HG03045 (cell line): ENCODE measurements around the gene PEX16.

Experiments
- ATAC-seq: cut with Tn5 transposase; IDR thresholded peaks from one replicate; pipeline ENCODE4 v1.9.1; 2021; ENCODE audit warnings: mild to moderate bottlenecking, moderate library complexity; ENCODE audit not compliant: unreplicated experiment

The PEX16 gene

DNA sequence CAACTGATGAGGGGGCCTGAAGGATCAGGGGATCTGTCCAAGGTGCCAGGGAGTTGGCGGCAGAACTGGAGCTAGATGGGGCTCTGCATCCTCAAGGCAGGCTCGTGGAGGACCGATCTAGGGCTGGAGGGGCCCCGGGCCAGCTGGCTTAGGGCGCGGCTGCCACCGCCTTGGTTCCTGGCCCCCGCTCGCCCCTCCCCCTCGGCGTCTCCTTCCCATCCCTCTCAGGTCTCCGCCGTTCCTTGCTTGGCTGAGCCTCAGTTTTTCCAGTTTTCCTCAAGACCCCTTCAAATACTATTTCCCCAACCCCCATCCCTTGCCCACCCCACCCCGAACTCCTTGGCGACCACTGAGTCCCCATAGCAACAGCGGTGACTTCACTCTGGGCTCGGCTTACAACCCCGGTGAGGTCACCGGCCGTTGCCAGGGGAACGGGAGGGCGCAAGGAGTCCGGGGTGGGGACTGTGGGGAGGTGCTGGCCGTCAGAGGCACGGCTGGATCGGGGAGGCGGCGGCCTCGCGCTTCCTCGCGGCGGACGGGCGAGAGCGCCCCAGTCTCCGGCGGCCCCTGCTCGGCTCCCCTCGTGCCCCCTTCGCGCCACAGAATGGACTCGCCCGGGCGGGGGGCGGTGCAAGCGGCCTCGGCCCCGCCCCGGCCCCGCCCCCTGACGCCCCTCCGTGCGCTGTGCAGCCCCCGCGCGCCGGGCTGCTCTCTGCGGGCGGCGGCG lies 18.1 kb downstream of the PEX16 start:
- ATAC-seq: peak; percentile 49

GRCh38 chr11:45899086-45899447 lies 18.6 kb downstream of the PEX16 start:
- ATAC-seq: no peak

GRCh38 chr11:45897556-45897955 lies 20.1 kb downstream of the PEX16 start:
- ATAC-seq: no peak

DNA sequence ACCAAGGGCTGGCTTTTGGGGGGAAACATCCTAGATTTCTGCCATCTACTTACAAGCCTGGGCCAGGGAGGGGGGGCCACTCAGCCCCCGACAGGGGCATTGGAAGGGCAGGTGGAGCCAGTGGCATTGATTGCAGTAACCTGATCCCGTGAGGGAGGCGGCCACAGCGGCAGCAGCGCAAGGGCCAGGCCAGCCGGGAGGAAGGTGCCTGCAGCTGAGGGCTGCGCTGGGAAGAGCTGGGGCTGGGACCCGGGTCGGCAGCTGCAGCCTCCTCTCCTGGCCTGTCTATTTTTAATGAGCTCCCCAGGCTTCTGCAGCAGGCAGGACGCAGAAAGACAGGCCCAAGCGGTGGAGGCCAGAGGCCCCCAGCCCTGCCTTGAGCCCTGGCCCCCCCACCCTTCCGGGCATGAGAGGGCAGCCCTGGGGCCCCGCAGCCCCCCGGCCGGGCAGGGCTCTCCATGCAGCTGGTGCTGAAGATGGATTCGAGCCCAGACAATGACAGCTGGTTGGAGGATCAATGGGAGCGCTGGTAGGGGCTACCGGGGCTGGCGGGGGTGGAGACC lies 21.2 kb downstream of the PEX16 start:
- ATAC-seq: no peak

- no peak for ATAC-seq
Measured at GRCh38 chr11:45895553-45896259, 22.0 kb downstream of the PEX16 start.

GRCh38 chr11:45894555-45895247 lies 23.0 kb downstream of the PEX16 start:
- ATAC-seq: no peak

- no peak for ATAC-seq
Measured at GRCh38 chr11:45892856-45893255, 24.8 kb downstream of the PEX16 start.

- ATAC-seq: no peak
Measured at GRCh38 chr11:45890886-45891550, 26.7 kb downstream of the PEX16 start.

- no peak for ATAC-seq
Measured at GRCh38 chr11:45889966-45890365, 27.7 kb downstream of the PEX16 start.

- no peak for ATAC-seq
Measured at GRCh38 chr11:45889555-45889954, 28.1 kb downstream of the PEX16 start.

- ATAC-seq: no peak
Measured at GRCh38 chr11:45887587-45887986, 30.1 kb downstream of the PEX16 start.

GRCh38 chr11:45886816-45887520 lies 30.7 kb downstream of the PEX16 start:
- ATAC-seq: no peak

DNA sequence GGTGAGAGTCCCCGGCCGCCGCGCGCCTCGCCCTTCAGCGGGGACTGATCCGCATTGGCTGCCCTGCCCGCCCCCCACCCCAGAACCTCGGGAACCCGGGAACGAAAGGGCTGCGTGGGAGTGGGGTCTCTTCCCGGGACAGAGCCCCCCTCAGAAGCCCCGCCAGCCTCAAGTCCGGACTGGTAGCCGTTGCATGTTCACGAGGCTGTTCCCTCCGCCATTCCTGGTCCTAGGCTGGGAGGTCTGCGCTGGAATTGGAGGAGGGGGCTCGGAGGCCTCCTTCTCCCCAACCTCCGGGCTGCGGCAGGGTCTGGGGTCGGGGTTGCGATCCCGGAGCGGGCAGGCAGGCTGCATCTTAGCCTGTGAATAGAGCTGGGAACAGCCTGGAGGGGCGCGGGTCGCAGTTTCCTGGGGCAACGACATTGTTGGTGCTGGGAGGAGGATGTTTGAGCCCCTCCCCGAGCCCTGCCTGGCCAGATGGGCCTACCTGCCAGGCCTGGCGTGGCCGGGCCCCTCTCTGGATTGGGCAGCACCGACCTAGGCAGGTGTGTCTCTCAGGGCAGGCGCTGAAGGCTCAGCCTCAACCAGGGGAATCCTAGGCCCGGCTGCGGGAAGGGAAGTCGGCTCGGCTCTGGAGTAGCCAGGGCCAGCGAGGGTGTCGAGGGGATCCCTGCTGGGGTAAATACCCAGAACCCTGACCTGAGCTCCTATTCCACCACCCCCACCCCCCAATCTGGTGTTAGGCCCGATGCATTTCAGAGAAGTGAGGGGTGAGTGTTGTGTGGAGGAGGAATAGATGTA lies 31.6 kb downstream of the PEX16 start:
- ATAC-seq: no peak

DNA sequence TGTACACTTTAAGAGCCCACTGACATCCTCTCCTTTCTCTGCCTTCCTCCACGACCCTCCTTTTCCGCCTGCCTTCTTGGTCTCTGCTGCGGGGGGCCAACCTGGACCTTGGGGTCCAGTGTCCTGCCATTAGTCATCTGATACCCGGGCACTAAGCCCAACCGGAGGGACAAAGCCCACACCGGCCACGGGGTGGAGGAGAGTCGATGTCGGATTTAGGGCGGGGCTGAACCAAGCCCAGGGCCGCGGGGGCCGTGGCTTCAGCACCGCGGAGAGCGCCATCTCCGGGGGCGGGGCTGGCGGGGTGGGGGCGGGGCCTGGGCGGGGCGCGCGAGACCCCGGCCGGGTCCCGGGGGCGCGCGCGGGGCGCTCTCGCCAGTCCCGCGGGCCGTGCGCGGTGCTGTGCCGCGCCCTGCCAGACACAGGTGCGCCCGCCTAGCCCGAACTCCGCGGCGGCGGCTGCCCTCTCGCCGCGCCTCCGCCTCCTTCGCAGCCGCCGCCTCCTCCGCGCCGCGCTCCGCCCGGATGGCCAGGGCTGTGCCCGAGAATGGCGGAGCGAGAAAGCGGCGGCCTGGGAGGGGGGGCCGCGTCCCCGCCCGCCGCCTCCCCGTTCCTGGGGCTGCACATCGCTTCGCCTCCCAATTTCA lies 32.3 kb downstream of the PEX16 start, which contains the start of gene MAPK8IP1:
TSS of gene MAPK8IP1 (plus strand) at position 378 of the 647 bp plus-strand sequence. CDS start at position 548, 170 bp downstream.
- peak; percentile 46 for ATAC-seq

DNA sequence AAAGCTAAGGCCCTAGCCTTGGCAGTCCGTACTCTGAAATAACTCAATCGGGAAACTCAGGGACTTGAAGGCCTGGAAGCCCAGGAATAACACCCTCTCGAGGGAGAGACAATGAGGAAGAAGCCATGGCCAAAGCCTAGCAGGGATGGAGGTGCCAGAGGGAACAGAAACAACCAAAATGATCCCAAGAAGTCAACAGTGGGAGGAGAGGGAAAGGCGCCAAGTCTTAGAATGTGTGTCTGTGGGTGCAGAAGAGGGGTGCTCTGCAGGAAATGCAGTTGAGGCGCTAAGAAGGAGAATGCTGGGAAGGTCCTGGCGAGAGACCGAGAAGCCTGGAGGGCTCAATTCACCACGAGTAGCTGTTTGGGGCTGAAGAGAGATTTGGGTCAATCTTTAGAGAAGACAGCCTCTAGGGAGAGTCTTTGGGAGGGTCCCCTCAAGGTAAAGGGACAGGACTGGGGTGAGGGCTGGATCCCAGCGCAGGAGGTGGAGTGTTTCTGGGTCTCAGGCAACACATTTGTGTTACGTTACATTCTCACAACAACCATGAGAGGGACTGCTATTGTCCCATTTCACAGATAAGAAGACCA lies 33.0 kb downstream of the PEX16 start:
- no peak for ATAC-seq

- ATAC-seq: no peak
Measured at GRCh38 chr11:45881708-45882368, 35.8 kb downstream of the PEX16 start.

- no peak for ATAC-seq
Measured at GRCh38 chr11:45880772-45881570, 36.7 kb downstream of the PEX16 start.
